Endothelial cell of umbilical vein (primary cell): ENCODE data around the gene PAX2. TPM values are rescaled to one million over a fixed set of nuclear protein-coding genes. Genes with fewer than 3 reads are reported as not detected.
A peak's percentile ranks its signal among the peaks of the same experiment; 100 is the strongest.

Experiments used
- BruUV-seq: library from RNA; stranded (reverse); fragments of 400-500 nt; replicated peaks from 2 replicates; lab custom pipeline; 2021; lab: Mats Ljungman, UMichigan
- CTCF ChIA-PET: fragments of 300-600, 350-600 bp; sonication (Branson Sonifier 250); formaldehyde crosslinking; loops from one replicate; lab custom pipeline; 2021; ENCODE audit warnings: antibody characterized with exemption, inconsistent platforms; lab: Charles Lee
- POLR2A ChIA-PET: fragments of 300-600, 350-600 bp; sonication (Branson Sonifier 250); formaldehyde crosslinking; loops from one replicate; lab custom pipeline; 2021; ENCODE audit warnings: antibody characterized with exemption, inconsistent platforms; lab: Charles Lee
- DNase-seq: peaks from one replicate; pipeline ENCODE4 v3.0.0-alpha.2; 2011; ENCODE audit warnings: low read depth, low spot score
- FAIRE-seq: peaks from 2 replicates; lab custom pipeline; 2011; peaks lifted over from hg19 to GRCh38; lab: Jason Lieb, UNC
- H2AFZ ChIP-seq: 2 replicates; pipeline ENCODE4 v1.6.0; 2012; ENCODE audit warnings: low read depth, low read length, control low read depth, inconsistent platforms
- H3K27ac ChIP-seq: 2 replicates; pipeline ENCODE4 v1.5.1; 2011; ENCODE audit warnings: low read depth, mild to moderate bottlenecking, control low read depth, low read length, moderate library complexity; ENCODE audit not compliant: insufficient read depth
- H3K27me3 ChIP-seq, 2 experiments: 2 replicates each; pipeline versions ENCODE4 v1.6.0 to v1.6.1; 2011; ENCODE audit warnings: low read length in 2 of 2, mixed read lengths in 1 of 2; ENCODE audit not compliant: control insufficient read depth in 2 of 2, insufficient read depth in 2 of 2
- H3K36me3 ChIP-seq, 2 experiments: 2 replicates in 1 of 2; 3 replicates in 1 of 2; pipeline ENCODE4 v1.5.1; 2011; ENCODE audit warnings: low read length in 2 of 2, mild to moderate bottlenecking in 1 of 2, moderate library complexity in 1 of 2; ENCODE audit not compliant: control insufficient read depth in 2 of 2, insufficient read depth in 2 of 2; ENCODE audit errors: extremely low read depth in 1 of 2
- H3K4me1 ChIP-seq: 3 replicates; pipeline ENCODE4 v1.5.1; 2011; ENCODE audit warnings: mild to moderate bottlenecking, low read length; ENCODE audit not compliant: control insufficient read depth, insufficient read depth; ENCODE audit errors: extremely low read depth
- H3K4me2 ChIP-seq: 2 replicates; pipeline ENCODE4 v1.6.1; 2011; ENCODE audit warnings: low read length, control low read depth, mixed read lengths; ENCODE audit not compliant: insufficient read depth
- H3K4me3 ChIP-seq, 3 experiments: fragments of 200-600 bp in 1 of 3; sonication (generic), shearing (Covaris generic) in 1 of 3; replicated peaks in 1 of 3; 2 replicates each; pipeline ENCODE4 v1.5.1; 2011 to 2016; ENCODE audit warnings: control low read depth in 3 of 3, low read length in 3 of 3, mild to moderate bottlenecking in 2 of 3, inconsistent platforms in 1 of 3, low read depth in 1 of 3, moderate library complexity in 1 of 3; ENCODE audit not compliant: insufficient read depth in 1 of 3
- H3K79me2 ChIP-seq: 2 replicates; pipeline ENCODE4 v1.6.0; 2012; ENCODE audit warnings: low read length, inconsistent platforms; ENCODE audit not compliant: control insufficient read depth, insufficient read depth
- H3K9ac ChIP-seq: replicated peaks from 2 replicates; pipeline ENCODE3; 2011; ENCODE audit warnings: low read length, control low read depth; ENCODE audit not compliant: insufficient read depth; ENCODE audit errors: extremely low read depth
- H3K9me1 ChIP-seq: replicated peaks from 3 replicates; pipeline ENCODE4 v1.6.0; 2011; ENCODE audit warnings: mild to moderate bottlenecking, low read length; ENCODE audit not compliant: control insufficient read depth, insufficient read depth; ENCODE audit errors: extremely low read depth
- H3K9me3 ChIP-seq: replicated peaks from 2 replicates; pipeline ENCODE4 v1.5.1; 2012; ENCODE audit warnings: low read length, inconsistent platforms; ENCODE audit not compliant: control insufficient read depth, insufficient read depth
- H4K20me1 ChIP-seq: replicated peaks from 2 replicates; pipeline ENCODE3; 2011; ENCODE audit warnings: mild to moderate bottlenecking, low read length; ENCODE audit not compliant: control insufficient read depth, insufficient read depth; ENCODE audit errors: extremely low read depth
- EZH2 ChIP-seq: IDR thresholded peaks from 2 replicates; pipeline ENCODE4 v1.6.1; 2012; ENCODE audit warnings: borderline replicate concordance, low read depth, mild to moderate bottlenecking, moderate library complexity, low read length, inconsistent platforms; ENCODE audit not compliant: severe bottlenecking
- FOS ChIP-seq: IDR thresholded peaks from 2 replicates; pipeline ENCODE4 v1.6.1; 2011; ENCODE audit warnings: mild to moderate bottlenecking, low read length, moderate library complexity, borderline replicate concordance; ENCODE audit not compliant: insufficient read depth
- GATA2 ChIP-seq: IDR thresholded peaks from 2 replicates; pipeline ENCODE4 v1.7.0; 2011; ENCODE audit warnings: low read depth, mild to moderate bottlenecking, moderate library complexity, mixed read lengths, low read length; ENCODE audit not compliant: insufficient read length, insufficient read depth
- JUN ChIP-seq: IDR thresholded peaks from 2 replicates; pipeline ENCODE4 v1.6.1; 2011; ENCODE audit warnings: borderline replicate concordance, low read depth; ENCODE audit not compliant: insufficient read length, insufficient read depth
- MYC ChIP-seq: IDR thresholded peaks from one replicate; pipeline ENCODE4 v1.6.1; 2011; ENCODE audit warnings: mild to moderate bottlenecking, low read depth, low read length
- POLR2A ChIP-seq: IDR thresholded peaks from 2 replicates; pipeline ENCODE4 v1.6.1; 2012; ENCODE audit warnings: low read depth, mild to moderate bottlenecking, control low read depth, low read length
- POLR2AphosphoS5 ChIP-seq: IDR thresholded peaks from 2 replicates; pipeline ENCODE4 v1.6.1; 2012; ENCODE audit warnings: low read depth, mild to moderate bottlenecking, control low read depth, low read length, moderate library complexity; ENCODE audit not compliant: insufficient read depth
- dilution Hi-C: fragments of 300-500 bp; cut with MboI; formaldehyde crosslinking; loops from one replicate; pipeline ENCODE4 v1.15.0; 2019; ENCODE audit warnings: low sequenced_read_pairs; ENCODE audit not compliant: extremely low pct_ligation_motif_present
- intact Hi-C: fragments of 100-400 bp; cut with micrococcal nuclease; formaldehyde crosslinking; loops from one replicate; pipeline ENCODE4 v1.10.0; 2022
- polyA plus RNA-seq, 4 experiments: library from polyadenylated mRNA; depleted of rRNA in 3 of 4; stranded (reverse) in 3 of 4; unstranded in 1 of 4; fragments of >200 nt; gene quantifications; 2 replicates each; pipeline versions ENCODE4 v1.2.1 to v1.2.3, GENCODE V29; 2011 to 2012; ENCODE audit warnings: missing spikeins in 1 of 4
- total RNA-seq: library from RNA; stranded (reverse); gene quantifications from 2 replicates; pipeline ENCODE4 v1.2.3, GENCODE V29; 2021
- TF ChIP-seq, protein P1 (sequence below): IDR thresholded peaks from 2 replicates; pipeline ENCODE4 v1.6.1; 2011; ENCODE audit not compliant: insufficient read depth, insufficient read length
- TF ChIP-seq, protein P2 (sequence below), 2 donors: IDR thresholded peaks; 1 replicate in 1 of 2; 2 replicates in 1 of 2; pipeline ENCODE4 v1.5.1; 2011; ENCODE audit warnings: low read length in 2 of 2, mild to moderate bottlenecking in 2 of 2, moderate library complexity in 2 of 2, control low read depth in 1 of 2, inconsistent platforms in 1 of 2, low read depth in 1 of 2; ENCODE audit not compliant: insufficient read depth in 1 of 2; ENCODE audit errors: extremely low read depth in 1 of 2

PAX2 gene
- total and polyA plus RNA-seq, 2 donors (not counting 3 experiments of a cell fraction or from before 2014, with no cell fraction given), result not detected

DNA sequence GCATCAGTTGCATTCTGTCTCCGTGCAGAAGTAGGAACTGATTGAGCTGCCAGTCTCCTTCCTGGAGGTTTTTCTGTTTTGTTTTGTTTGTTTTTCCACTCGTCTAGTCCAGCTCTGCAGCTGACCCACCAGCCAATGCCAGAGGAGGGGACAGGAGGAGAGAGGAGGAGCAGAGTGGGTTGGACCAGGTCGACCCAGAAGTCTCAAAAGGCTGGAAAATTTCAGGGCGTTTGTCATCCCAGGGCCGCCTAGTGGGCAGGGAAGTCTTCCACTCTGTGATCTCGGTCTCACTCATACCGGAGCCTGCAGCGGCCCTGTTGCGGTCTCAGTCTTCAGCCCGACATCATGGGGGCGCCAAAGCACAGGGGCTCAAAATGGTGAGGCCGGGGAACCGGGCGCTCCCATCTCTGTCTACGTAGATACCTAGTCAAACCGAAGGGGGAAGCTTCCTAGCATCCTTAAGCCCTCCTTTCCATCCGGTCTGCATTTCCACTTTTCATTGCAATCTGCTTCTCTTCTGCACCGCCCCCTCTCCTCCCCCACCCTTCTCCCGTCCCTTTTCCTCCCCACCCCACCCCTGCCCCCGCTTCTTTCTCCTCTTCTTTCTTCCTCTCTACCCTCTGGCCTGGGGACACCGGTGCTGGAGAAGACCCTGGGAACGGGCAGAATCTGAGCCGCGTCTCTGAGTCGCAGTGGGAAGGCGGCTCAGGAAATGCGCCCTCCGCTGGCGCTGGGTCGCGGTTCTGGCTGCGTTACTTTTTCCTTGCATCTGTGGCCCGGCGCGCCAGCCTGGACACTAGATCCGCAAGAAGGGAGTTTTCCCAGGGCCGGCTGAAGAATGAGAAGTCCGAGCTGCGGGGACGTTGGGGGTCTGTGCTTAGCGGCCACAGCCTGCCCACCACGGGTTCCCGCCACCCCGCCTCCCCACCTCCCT is 16.2 kb upstream of the PAX2 start:
- ChIA-PET POLR2A (no interaction called here), CTCF (interaction anchor here (0.8 to 1.5 kb wide), 3 partner anchors 15 to 167 kb away, joined by 4 to 6 read pairs (median 4); no protein-coding TSS in a partner anchor)
- Histone ChIP-seq H3K36me3 (no peaks in the 10 kb centered on the region), H3K27me3 (peaks cover 77 to 91% of the 10 kb centered on the region in 2 experiments), H3K4me2 (no peak overlapping the region), H3K27ac (no peak overlapping the region), H3K9me1 (no peaks in the 10 kb centered on the region), H3K4me1 (no peaks in the 10 kb centered on the region), H3K4me3 (no peak overlapping the region), H3K9ac (no peak overlapping the region), H3K9me3 (no peaks in the 10 kb centered on the region), H3K79me2 (no peaks in the 10 kb centered on the region), H2AFZ (no peak overlapping the region), H4K20me1 (no peaks in the 10 kb centered on the region)
- TF ChIP-seq EZH2, result peak; percentile 28
- TF ChIP-seq, protein P1, sequence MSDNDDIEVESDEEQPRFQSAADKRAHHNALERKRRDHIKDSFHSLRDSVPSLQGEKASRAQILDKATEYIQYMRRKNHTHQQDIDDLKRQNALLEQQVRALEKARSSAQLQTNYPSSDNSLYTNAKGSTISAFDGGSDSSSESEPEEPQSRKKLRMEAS, result no peak
- TF ChIP-seq, protein P2, sequence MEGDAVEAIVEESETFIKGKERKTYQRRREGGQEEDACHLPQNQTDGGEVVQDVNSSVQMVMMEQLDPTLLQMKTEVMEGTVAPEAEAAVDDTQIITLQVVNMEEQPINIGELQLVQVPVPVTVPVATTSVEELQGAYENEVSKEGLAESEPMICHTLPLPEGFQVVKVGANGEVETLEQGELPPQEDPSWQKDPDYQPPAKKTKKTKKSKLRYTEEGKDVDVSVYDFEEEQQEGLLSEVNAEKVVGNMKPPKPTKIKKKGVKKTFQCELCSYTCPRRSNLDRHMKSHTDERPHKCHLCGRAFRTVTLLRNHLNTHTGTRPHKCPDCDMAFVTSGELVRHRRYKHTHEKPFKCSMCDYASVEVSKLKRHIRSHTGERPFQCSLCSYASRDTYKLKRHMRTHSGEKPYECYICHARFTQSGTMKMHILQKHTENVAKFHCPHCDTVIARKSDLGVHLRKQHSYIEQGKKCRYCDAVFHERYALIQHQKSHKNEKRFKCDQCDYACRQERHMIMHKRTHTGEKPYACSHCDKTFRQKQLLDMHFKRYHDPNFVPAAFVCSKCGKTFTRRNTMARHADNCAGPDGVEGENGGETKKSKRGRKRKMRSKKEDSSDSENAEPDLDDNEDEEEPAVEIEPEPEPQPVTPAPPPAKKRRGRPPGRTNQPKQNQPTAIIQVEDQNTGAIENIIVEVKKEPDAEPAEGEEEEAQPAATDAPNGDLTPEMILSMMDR (IDR thresholded peaks at IDR 0.05; ENCODE audit: extremely low read depth in 1 of 2, insufficient read depth in 1 of 2, low read depth in 1 of 2, low read length in 2 of 2), result peak in 1 of 2 donors; percentile 46
- no peak for TF ChIP-seq MYC
- TF ChIP-seq GATA2, result no peak
- no peak for TF ChIP-seq JUN
- TF ChIP-seq FOS, result no peak
- no peak for TF ChIP-seq POLR2A
- TF ChIP-seq POLR2AphosphoS5, result no peak
- BruUV-seq, result no TSS peak
- dilution Hi-C loops, result no loop called here
- intact Hi-C loops, result loop anchor here (5.0 kb wide), 1 partner anchor 167 kb away; no protein-coding TSS in a partner anchor
- DNase-seq (no peak), FAIRE-seq (no peak)
